HEK293 (cell line): ENCODE results near the gene HRK.

Experiments used
- GFI1B ChIP-seq: fragments of 450-650 bp; formaldehyde crosslinking; IDR thresholded peaks from 2 replicates; pipeline ENCODE4 v1.5.1; 2016; ENCODE audit warnings: missing biosample characterization, missing genetic modification characterization
- KLF10 ChIP-seq: fragments of 450-650 bp; IDR thresholded peaks from 2 replicates; pipeline ENCODE4 v1.5.1; 2018; ENCODE audit warnings: missing biosample characterization, mild to moderate bottlenecking, missing genetic modification characterization
- KLF9 ChIP-seq: fragments of 450-650 bp; formaldehyde crosslinking; IDR thresholded peaks from 2 replicates; pipeline ENCODE4 v1.5.1; 2016; ENCODE audit warnings: missing biosample characterization, missing genetic modification characterization, low read depth
- OSR2 ChIP-seq: fragments of 450-650 bp; formaldehyde crosslinking; IDR thresholded peaks from 2 replicates; pipeline ENCODE4 v1.5.1; 2016; ENCODE audit warnings: missing biosample characterization, missing genetic modification characterization
- REPIN1 ChIP-seq: fragments of 450-650 bp; formaldehyde crosslinking; IDR thresholded peaks from 2 replicates; pipeline ENCODE4 v1.5.1; 2017; ENCODE audit warnings: missing biosample characterization, missing genetic modification characterization, low read depth
- SALL2 ChIP-seq: fragments of 450-650 bp; formaldehyde crosslinking; IDR thresholded peaks from 2 replicates; pipeline ENCODE4 v1.5.0; 2017; ENCODE audit warnings: missing biosample characterization, mild to moderate bottlenecking, missing genetic modification characterization, borderline replicate concordance
- SCRT2 ChIP-seq: fragments of 450-650 bp; formaldehyde crosslinking; IDR thresholded peaks from 2 replicates; pipeline ENCODE4 v1.5.1; 2016; ENCODE audit warnings: missing biosample characterization, missing genetic modification characterization
- SP3 ChIP-seq: fragments of 450-650 bp; formaldehyde crosslinking; IDR thresholded peaks from 2 replicates; pipeline ENCODE4 v1.5.1; 2016; ENCODE audit warnings: missing biosample characterization, missing genetic modification characterization
- ZBTB17 ChIP-seq: fragments of 450-650 bp; formaldehyde crosslinking; IDR thresholded peaks from 2 replicates; pipeline ENCODE4 v1.5.1; 2016; ENCODE audit warnings: missing biosample characterization, missing genetic modification characterization
- ZBTB20 ChIP-seq: fragments of 450-650 bp; formaldehyde crosslinking; IDR thresholded peaks from 2 replicates; pipeline ENCODE4 v1.5.1; 2016; ENCODE audit warnings: missing biosample characterization, missing genetic modification characterization
- ZBTB21 ChIP-seq: fragments of 450-650 bp; formaldehyde crosslinking; IDR thresholded peaks from 2 replicates; pipeline ENCODE4 v1.5.1; 2017; ENCODE audit warnings: missing biosample characterization, missing genetic modification characterization
- ZBTB48 ChIP-seq: fragments of 450-650 bp; formaldehyde crosslinking; IDR thresholded peaks from 2 replicates; pipeline ENCODE4 v1.5.1; 2016; ENCODE audit warnings: missing biosample characterization, missing genetic modification characterization
- ZNF155 ChIP-seq: fragments of 450-650 bp; formaldehyde crosslinking; IDR thresholded peaks from 2 replicates; pipeline ENCODE4 v1.5.1; 2016; ENCODE audit warnings: missing biosample characterization, missing genetic modification characterization
- ZNF2 ChIP-seq: fragments of 450-650 bp; formaldehyde crosslinking; IDR thresholded peaks from 2 replicates; pipeline ENCODE4 v1.5.1; 2016; ENCODE audit warnings: missing biosample characterization, missing genetic modification characterization
- ZNF221 ChIP-seq: fragments of 450-650 bp; formaldehyde crosslinking; IDR thresholded peaks from 2 replicates; pipeline ENCODE4 v1.5.1; 2017; ENCODE audit warnings: missing biosample characterization, missing genetic modification characterization, borderline replicate concordance
- ZNF24 ChIP-seq: fragments of 450-650 bp; formaldehyde crosslinking; IDR thresholded peaks from 2 replicates; pipeline ENCODE4 v1.5.1; 2016; ENCODE audit warnings: missing biosample characterization, missing genetic modification characterization
- ZNF292 ChIP-seq: fragments of 450-650 bp; formaldehyde crosslinking; IDR thresholded peaks from 2 replicates; pipeline ENCODE4 v1.5.1; 2016; ENCODE audit warnings: low read depth, missing biosample characterization, missing genetic modification characterization, borderline replicate concordance
- ZNF302 ChIP-seq: fragments of 450-650 bp; formaldehyde crosslinking; IDR thresholded peaks from 2 replicates; pipeline ENCODE4 v1.5.1; 2016; ENCODE audit warnings: missing biosample characterization, missing genetic modification characterization, low read depth
- ZNF335 ChIP-seq: fragments of 450-650 bp; formaldehyde crosslinking; conservative IDR thresholded peaks from 2 replicates; pipeline ENCODE4 v1.5.1; 2016; ENCODE audit warnings: missing biosample characterization, missing genetic modification characterization
- ZNF366 ChIP-seq: fragments of 450-650 bp; formaldehyde crosslinking; conservative IDR thresholded peaks from 2 replicates; pipeline ENCODE4 v1.5.1; 2016; ENCODE audit warnings: missing biosample characterization, missing genetic modification characterization
- ZNF37A ChIP-seq: fragments of 450-650 bp; IDR thresholded peaks from 2 replicates; pipeline ENCODE4 v1.5.1; 2018; ENCODE audit warnings: missing biosample characterization, missing genetic modification characterization
- ZNF423 ChIP-seq: fragments of 450-650 bp; formaldehyde crosslinking; IDR thresholded peaks from 2 replicates; pipeline ENCODE4 v1.5.1; 2016; ENCODE audit warnings: missing biosample characterization, missing genetic modification characterization
- ZNF510 ChIP-seq: fragments of 450-650 bp; formaldehyde crosslinking; IDR thresholded peaks from 2 replicates; pipeline ENCODE4 v1.5.1; 2018; ENCODE audit warnings: mild to moderate bottlenecking, missing genetic modification characterization, missing biosample characterization; ENCODE audit not compliant: insufficient replicate concordance
- ZNF514 ChIP-seq: fragments of 450-650 bp; formaldehyde crosslinking; IDR thresholded peaks from 2 replicates; pipeline ENCODE4 v1.5.1; 2016; ENCODE audit warnings: missing biosample characterization, missing genetic modification characterization
- ZNF529 ChIP-seq: fragments of 450-650 bp; formaldehyde crosslinking; IDR thresholded peaks from 2 replicates; pipeline ENCODE4 v1.5.1; 2017; ENCODE audit warnings: missing genetic modification characterization, missing biosample characterization; ENCODE audit not compliant: insufficient replicate concordance
- ZNF560 ChIP-seq: fragments of 450-650 bp; formaldehyde crosslinking; IDR thresholded peaks from 2 replicates; pipeline ENCODE4 v1.5.1; 2017; ENCODE audit warnings: missing biosample characterization, missing genetic modification characterization, borderline replicate concordance
- ZNF660 ChIP-seq: fragments of 450-650 bp; IDR thresholded peaks from 2 replicates; pipeline ENCODE4 v1.5.1; 2018; ENCODE audit warnings: missing biosample characterization, mild to moderate bottlenecking, missing genetic modification characterization
- TF ChIP-seq, protein P1 (sequence below): fragments of 450-650 bp; formaldehyde crosslinking; IDR thresholded peaks from 2 replicates; pipeline ENCODE4 v1.5.1; 2017; ENCODE audit warnings: missing biosample characterization, missing genetic modification characterization
- TF ChIP-seq, protein P2 (sequence below): fragments of 450-650 bp; formaldehyde crosslinking; IDR thresholded peaks from 2 replicates; pipeline ENCODE4 v1.5.1; 2017; ENCODE audit warnings: missing biosample characterization, missing genetic modification characterization
- TF ChIP-seq, protein P3 (sequence below): fragments of 450-650 bp; formaldehyde crosslinking; conservative IDR thresholded peaks from 2 replicates; pipeline ENCODE4 v1.5.1; 2016; ENCODE audit warnings: low read depth, missing biosample characterization, missing genetic modification characterization
- TF ChIP-seq, protein P4 (sequence below): fragments of 450-650 bp; IDR thresholded peaks from 2 replicates; pipeline ENCODE4 v1.5.1; 2018; ENCODE audit warnings: missing biosample characterization, missing genetic modification characterization
- TF ChIP-seq, protein P5 (sequence below): fragments of 450-650 bp; formaldehyde crosslinking; optimal IDR thresholded peaks from 2 replicates; pipeline ENCODE3; 2016; ENCODE audit warnings: missing biosample characterization, mild to moderate bottlenecking, missing genetic modification characterization

HRK gene

DNA sequence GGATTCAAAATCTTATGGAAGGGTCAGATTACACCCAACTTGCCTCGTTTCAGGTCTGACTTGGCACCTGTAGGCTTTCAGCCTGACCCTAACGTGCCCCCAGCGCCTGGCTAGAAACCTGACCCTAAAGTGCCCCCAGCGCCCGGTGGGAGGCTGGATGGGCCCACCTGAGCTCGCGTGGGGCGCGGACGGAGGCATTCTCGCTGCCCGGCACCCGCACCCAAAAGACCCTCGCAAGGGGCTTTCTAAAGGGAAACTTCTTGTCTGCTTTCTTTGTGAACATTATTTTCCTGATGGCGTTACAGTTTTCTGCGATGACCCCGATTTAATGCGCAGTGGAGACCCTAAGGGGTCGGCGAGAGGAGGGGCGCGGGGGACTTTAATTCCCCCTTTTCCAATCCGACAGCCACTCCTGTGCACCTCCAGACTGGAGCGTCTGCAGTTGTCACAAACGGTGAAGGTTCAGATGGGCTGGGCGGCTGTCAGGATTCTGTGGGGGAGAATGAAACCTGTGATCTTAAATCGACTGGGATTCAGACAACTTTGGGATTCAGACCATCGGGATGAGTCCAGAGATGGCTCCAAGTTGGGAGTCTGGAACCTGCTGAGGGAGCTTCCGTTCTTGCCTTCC, 751 bp upstream of the HRK start (continued):
- TF ChIP-seq, protein P1, sequence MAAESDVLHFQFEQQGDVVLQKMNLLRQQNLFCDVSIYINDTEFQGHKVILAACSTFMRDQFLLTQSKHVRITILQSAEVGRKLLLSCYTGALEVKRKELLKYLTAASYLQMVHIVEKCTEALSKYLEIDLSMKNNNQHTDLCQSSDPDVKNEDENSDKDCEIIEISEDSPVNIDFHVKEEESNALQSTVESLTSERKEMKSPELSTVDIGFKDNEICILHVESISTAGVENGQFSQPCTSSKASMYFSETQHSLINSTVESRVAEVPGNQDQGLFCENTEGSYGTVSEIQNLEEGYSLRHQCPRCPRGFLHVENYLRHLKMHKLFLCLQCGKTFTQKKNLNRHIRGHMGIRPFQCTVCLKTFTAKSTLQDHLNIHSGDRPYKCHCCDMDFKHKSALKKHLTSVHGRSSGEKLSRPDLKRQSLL: no peak
- TF ChIP-seq REPIN1 (no peak), KLF10 (tag by site-specific recombination) (no peak), ZNF529 (tag by site-specific recombination) (no peak), ZNF423 (tag by site-specific recombination) (no peak), OSR2 (tag by site-specific recombination) (no peak), ZNF37A (no peak), ZNF514 (tag by site-specific recombination) (no peak), ZNF510 (tag by site-specific recombination) (no peak), ZBTB21 (no peak), ZNF335 (peak; percentile 75), ZNF560 (tag by site-specific recombination) (no peak), ZNF24 (tag by site-specific recombination) (no peak), SP3 (tag by site-specific recombination) (no peak), ZBTB48 (tag by site-specific recombination) (no peak), ZNF221 (no peak), SCRT2 (peak; percentile 83), KLF9 (tag by site-specific recombination) (no peak), ZNF292 (no peak), ZNF155 (no peak), ZBTB17 (peak; percentile 89), ZBTB20 (tag by site-specific recombination) (no peak), GFI1B (tag by site-specific recombination) (no peak), ZNF660 (tag by site-specific recombination) (no peak), ZNF2 (tag by site-specific recombination) (no peak), SALL2 (tag by site-specific recombination) (no peak), ZNF302 (no peak), ZNF366 (tag by site-specific recombination) (no peak)
- TF ChIP-seq, protein P2, sequence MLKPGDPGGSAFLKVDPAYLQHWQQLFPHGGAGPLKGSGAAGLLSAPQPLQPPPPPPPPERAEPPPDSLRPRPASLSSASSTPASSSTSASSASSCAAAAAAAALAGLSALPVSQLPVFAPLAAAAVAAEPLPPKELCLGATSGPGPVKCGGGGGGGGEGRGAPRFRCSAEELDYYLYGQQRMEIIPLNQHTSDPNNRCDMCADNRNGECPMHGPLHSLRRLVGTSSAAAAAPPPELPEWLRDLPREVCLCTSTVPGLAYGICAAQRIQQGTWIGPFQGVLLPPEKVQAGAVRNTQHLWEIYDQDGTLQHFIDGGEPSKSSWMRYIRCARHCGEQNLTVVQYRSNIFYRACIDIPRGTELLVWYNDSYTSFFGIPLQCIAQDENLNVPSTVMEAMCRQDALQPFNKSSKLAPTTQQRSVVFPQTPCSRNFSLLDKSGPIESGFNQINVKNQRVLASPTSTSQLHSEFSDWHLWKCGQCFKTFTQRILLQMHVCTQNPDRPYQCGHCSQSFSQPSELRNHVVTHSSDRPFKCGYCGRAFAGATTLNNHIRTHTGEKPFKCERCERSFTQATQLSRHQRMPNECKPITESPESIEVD (tag by site-specific recombination): no peak
- TF ChIP-seq, protein P3, sequence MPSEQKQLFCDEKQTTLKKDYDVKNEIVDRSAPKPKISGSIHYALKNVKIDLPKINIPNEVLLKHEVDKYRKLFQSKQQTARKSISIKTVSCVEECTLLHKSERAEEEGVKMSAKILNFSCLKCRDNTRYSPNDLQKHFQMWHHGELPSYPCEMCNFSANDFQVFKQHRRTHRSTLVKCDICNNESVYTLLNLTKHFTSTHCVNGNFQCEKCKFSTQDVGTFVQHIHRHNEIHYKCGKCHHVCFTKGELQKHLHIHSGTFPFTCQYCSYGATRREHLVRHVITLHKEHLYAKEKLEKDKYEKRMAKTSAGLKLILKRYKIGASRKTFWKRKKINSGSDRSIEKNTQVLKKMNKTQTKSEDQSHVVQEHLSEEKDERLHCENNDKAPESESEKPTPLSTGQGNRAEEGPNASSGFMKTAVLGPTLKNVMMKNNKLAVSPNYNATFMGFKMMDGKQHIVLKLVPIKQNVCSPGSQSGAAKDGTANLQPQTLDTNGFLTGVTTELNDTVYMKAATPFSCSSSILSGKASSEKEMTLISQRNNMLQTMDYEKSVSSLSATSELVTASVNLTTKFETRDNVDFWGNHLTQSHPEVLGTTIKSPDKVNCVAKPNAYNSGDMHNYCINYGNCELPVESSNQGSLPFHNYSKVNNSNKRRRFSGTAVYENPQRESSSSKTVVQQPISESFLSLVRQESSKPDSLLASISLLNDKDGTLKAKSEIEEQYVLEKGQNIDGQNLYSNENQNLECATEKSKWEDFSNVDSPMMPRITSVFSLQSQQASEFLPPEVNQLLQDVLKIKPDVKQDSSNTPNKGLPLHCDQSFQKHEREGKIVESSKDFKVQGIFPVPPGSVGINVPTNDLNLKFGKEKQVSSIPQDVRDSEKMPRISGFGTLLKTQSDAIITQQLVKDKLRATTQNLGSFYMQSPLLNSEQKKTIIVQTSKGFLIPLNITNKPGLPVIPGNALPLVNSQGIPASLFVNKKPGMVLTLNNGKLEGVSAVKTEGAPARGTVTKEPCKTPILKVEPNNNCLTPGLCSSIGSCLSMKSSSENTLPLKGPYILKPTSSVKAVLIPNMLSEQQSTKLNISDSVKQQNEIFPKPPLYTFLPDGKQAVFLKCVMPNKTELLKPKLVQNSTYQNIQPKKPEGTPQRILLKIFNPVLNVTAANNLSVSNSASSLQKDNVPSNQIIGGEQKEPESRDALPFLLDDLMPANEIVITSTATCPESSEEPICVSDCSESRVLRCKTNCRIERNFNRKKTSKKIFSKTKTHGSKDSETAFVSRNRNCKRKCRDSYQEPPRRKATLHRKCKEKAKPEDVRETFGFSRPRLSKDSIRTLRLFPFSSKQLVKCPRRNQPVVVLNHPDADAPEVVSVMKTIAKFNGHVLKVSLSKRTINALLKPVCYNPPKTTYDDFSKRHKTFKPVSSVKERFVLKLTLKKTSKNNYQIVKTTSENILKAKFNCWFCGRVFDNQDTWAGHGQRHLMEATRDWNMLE: no peak
- TF ChIP-seq, protein P4, sequence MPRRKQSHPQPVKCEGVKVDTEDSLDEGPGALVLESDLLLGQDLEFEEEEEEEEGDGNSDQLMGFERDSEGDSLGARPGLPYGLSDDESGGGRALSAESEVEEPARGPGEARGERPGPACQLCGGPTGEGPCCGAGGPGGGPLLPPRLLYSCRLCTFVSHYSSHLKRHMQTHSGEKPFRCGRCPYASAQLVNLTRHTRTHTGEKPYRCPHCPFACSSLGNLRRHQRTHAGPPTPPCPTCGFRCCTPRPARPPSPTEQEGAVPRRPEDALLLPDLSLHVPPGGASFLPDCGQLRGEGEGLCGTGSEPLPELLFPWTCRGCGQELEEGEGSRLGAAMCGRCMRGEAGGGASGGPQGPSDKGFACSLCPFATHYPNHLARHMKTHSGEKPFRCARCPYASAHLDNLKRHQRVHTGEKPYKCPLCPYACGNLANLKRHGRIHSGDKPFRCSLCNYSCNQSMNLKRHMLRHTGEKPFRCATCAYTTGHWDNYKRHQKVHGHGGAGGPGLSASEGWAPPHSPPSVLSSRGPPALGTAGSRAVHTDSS (tag by site-specific recombination): no peak
- TF ChIP-seq, protein P5, sequence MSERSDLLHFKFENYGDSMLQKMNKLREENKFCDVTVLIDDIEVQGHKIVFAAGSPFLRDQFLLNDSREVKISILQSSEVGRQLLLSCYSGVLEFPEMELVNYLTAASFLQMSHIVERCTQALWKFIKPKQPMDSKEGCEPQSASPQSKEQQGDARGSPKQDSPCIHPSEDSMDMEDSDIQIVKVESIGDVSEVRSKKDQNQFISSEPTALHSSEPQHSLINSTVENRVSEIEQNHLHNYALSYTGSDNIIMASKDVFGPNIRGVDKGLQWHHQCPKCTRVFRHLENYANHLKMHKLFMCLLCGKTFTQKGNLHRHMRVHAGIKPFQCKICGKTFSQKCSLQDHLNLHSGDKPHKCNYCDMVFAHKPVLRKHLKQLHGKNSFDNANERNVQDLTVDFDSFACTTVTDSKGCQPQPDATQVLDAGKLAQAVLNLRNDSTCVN (tag by site-specific recombination): peak; percentile 16
